HG03442 (cell line): ENCODE data around the gene SOD1.
A peak's percentile ranks its signal among the peaks of the same experiment; 100 is the strongest.
"Not testable (repeated sequence)": the region's sequence is repeated elsewhere in the genome, so short reads cannot be mapped to it uniquely, and the experiment has no call there.

Experiments
- ATAC-seq: cut with Tn5 transposase; IDR thresholded peaks from one replicate; pipeline ENCODE4 v1.9.1; 2021; ENCODE audit warnings: mild to moderate bottlenecking, moderate library complexity; ENCODE audit not compliant: unreplicated experiment

SOD1 gene

DNA sequence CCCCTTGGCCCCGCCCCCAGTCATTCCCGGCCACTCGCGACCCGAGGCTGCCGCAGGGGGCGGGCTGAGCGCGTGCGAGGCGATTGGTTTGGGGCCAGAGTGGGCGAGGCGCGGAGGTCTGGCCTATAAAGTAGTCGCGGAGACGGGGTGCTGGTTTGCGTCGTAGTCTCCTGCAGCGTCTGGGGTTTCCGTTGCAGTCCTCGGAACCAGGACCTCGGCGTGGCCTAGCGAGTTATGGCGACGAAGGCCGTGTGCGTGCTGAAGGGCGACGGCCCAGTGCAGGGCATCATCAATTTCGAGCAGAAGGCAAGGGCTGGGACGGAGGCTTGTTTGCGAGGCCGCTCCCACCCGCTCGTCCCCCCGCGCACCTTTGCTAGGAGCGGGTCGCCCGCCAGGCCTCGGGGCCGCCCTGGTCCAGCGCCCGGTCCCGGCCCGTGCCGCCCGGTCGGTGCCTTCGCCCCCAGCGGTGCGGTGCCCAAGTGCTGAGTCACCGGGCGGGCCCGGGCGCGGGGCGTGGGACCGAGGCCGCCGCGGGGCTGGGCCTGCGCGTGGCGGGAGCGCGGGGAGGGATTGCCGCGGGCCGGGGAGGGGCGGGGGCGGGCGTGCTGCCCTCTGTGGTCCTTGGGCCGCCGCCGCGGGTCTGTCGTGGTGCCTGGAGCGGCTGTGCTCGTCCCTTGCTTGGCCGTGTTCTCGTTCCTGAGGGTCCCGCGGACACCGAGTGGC is at the start of gene SOD1:
Gene SOD1 (plus strand): TSS at position 158 of the 723 bp plus-strand sequence. CDS start 77 bp downstream, at position 235.
- peak; percentile 94 for ATAC-seq

DNA sequence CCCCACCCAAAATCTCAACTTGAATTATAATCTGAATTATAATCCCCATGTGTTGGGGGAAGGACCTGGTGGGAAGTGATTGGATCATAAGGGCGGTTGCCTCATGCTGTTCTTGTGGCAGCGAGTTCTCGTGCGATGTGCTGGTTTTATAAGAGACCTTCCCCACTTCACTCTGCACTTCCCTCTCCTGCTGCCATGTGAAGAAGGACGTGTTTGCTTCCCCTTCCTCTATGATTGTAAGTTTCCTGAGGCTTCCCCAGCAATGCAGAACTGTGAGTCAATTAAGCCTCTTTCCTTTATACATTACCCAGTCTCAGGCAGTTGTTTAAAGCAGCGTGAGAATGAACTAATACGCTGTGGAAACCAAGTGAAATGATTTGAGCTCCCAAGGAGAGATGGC is 48.0 kb upstream of the SOD1 start:
- no peak for ATAC-seq

DNA sequence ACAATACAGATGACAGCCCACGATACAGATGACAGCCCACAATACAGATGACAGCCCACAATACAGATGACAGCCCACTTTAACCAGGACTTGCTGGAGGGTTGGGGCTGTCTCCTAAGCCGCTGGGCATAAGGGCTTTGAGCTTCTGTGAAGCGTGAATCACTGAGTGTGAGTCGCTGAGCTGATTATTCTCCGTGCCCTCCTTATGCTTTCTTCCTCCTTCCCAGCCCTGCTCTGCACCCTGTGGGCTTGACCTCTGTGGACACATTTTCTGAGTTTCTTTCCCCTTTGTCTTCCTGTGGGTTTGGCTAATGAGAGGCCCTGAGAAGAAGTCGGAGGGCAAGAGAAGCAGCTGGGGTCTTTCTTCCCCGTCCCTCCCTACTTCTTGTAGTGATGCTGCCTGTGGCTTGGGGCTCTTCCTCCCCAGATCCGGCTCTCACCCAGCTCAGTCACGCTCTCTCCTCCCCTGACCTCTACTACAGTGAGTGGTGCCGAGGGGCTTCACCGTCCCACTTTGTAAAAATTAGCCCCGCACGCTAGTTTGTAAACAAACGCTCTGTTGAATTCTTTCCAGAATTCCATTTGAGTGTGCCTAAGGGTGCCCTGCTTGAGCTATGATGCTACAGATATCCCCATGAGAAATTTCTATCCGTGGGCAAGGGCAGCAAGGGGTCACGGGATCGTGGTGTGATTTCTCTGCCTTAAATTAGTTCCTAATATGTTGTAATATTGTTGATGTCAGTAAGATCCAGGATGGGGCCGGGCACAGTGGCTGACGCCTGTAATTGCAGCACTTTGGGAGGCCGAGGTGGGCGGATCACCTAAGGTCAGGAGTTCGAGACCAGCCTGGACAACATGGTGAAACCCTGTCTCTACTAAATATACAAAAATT is 46.4 kb upstream of the SOD1 start:
- no peak for ATAC-seq

DNA sequence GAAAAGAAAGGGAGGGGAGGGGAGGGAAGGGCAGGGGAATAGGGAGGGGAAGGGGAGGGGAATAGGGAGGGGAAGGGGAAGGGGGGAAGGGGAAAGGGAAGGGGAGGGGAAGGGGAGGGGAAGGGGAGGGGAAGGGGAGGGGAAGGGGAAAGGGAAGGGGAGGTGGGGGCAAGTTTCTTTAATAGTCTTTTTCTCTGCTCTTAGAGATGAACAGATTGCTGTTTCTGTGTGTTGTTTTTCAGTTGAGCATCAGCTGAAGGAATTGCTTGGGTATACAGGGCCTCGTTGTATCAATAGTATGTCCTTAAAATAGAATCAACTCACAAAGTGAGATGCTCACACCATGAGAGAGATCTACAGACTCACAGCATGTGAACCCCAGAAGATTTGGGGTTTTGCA is 44.8 kb upstream of the SOD1 start:
- no peak for ATAC-seq

DNA sequence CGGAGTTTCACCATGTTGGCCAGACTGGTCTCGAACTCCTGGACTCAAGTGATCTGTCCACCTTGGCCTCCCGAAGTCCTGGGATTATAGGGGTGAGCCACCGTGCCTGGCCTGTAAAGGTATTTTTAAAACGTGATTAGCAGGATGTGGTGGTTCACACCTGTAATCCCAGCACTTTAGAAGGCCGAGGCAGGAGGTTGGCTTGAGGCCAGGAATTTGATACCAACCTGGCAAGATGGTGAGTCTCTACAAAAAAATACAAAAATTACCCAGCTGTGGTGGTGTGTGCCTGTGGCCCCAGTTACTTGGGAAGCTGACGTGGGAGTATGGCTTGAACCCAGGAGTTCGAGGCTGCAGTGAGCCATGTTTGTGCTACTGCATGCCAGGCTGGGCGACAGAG is 43.3 kb upstream of the SOD1 start:
- ATAC-seq, result no peak

DNA sequence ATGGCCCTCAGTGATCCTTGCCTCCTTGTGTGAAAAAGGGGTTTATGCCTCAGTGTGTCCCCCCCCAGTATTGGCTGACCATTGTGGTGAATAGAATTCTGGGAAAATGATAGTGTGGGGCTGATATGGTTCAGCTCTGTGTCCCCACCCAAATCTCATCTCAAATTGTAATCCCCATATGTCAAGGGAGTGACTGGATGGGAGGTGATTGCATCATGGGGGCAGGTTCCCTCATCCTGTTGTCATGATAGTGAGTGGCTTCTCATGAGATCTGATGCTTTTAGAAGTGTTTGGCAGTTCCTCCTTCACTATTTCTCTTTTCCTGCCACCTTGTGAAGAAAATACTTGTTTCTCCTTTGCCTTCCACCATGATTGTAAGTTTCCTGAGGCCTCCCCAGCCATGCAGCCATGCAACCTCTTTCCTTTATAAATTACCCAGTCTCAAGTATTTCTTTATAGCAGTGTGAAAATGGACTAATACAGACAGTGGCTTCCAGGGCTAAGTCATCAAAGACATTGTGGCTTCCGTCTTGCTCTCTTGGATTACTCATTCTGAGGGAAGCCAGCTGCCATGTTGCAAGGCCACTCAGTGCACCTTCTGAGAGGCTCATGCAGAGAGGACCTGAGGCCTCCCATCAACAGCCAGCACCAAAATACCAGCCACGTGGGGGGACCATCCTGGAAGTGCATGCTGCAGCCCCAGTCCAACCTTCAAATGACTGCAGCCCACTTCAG is 40.6 kb upstream of the SOD1 start:
- no peak for ATAC-seq

DNA sequence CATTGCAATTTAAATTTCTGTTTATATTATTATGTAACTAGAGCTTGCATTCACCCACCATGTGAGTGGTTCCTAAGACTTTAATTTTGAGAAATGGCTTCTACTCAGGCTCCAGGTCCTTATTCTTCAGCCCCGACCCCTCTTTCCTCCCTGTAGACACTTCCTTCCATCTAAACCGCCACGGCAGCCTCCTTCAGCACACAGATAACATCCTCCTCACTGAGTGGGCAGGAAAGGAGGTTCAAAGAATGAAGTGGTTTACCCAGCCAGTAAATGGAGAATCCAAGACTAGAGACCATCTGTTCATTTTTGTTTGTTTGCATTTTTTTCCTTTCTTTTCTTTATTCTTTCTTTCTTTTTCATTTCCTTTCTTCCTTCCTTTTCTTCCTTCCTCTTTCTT is 37.1 kb upstream of the SOD1 start:
- ATAC-seq, result no peak

DNA sequence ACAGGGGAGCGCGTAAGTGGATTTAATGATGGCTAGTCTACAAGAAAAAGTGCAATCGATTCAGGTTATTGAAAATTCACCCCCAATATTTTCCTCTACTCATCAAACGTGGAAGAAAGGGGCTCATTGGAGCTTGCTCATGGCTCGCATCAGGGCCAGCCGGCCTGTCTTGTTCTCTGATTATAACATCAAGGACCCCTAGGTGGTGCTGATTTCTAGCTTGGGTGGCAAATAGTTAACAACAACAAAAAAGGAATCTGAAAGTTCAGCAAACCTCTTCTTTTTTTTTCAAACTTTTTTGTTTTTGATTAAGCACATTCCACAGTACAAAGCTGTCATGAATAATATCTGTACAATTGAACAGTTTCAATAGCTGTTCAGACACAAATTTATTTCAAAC is 35.8 kb upstream of the SOD1 start:
- no peak for ATAC-seq

DNA sequence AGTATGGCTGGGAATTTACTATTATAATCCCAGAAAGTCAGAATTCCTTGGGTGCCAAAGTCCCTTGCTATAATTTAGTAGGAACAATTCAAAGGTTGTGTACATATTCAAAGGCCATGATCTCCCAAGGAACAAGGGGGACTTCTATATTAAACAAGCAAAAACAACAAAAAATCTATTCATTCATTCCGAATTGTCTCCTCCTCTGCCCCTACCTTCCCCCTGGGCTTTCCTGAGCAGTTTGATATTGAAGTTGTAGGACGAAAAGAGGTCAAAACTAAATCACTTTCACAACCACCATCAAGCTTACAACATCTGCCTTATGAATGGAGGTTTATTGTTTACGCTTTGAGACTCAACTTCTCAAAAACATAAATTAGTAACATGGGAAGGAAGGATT is 35.3 kb upstream of the SOD1 start:
- ATAC-seq, result no peak

DNA sequence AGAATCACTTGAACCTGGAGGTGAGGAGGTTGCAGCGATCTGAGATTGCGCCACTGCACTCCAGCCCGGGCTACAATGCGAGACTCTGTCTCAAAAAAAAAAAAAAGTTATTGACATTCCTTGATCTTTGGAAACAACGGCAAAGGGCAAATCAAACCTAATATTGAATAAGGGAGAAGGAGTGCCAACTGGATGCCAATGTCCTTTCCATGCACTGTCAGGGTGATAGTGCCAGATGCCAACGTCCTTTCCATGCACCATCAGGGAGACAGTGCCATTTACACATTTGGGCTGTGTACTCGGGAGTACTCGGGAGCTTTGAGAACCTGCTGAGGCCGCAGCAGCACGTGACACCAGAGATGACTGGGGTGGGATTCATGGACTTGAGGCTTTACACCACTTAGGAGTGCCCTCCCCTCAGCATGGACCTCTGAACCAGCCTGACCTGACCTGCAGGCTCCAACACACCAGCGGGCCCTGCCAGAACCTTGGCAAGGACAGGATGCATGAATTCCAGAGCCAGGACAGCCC is 34.5 kb upstream of the SOD1 start:
- no peak for ATAC-seq

DNA sequence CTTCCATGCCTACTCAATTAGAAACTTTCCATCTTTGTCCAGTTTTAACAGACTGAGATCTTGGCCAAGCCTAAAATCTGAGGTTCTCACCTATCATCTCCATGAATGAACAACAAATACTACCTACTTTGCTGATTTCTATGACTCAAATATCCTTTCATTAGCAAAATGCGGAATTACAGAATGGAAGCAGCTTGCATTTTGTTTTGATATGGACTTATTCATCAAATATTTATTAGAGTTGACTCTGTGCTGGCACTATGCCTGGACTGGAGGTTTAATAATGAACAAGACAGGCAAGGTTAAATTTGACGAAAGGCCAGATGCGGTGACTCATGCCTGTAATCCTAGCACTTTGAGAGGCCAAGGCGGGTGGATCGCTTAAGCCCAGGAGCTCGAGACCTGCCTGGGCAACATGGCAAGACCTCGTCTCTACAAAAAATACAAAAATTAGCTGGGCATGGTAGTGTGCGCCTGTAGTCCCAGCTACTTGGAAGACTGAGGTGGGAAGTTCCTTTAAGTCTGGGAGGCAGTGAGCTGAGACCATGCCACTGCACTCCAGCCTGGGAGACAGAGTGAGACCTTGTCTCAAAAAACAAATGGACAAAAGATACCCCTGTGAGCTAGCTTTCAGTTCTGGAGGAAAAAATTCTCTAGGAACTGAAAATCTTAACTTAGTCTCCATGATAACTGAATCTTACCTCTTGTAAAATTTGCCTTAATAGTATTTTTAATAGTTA is 29.4 kb upstream of the SOD1 start:
- ATAC-seq, result no peak

DNA sequence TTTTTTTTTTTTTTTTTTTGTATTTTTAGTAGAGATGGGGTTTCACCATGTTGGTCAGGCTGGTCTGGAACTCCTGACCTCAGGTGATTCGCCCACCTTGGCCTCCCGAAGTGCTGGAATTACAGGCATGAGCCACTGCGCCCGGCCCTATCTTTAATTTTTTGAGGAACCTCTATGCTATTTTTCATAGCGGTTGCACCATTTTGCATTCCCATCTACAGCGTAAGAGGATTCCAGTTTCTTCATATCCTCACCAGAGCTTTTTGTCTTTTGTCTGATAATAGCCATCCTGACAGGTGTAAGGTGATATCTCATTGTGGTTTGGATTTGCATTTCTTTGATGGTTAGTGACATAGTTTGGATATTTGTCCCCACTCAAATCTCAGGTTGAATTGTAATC is 27.6 kb upstream of the SOD1 start:
- not testable (repeated sequence) for ATAC-seq

DNA sequence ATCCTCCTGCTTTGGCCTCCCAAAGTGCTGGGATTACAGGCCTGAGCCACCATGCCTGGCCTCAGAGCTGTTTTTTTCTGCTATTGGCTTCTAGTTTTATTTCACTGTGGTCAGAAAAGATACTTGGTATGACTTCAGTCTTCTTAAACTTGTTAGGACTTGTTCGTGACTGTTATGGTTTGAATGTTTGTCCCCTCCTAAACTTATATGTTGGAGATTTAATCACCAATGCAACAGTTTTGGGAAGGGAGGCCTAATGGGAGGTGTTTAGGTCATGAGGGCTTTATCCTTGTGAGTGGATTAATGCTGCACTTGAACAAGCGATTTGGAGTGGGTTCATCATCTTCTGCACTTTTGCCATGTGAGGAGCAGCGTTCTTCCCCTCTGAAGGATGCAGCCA is 24.5 kb upstream of the SOD1 start:
- ATAC-seq, result no peak

DNA sequence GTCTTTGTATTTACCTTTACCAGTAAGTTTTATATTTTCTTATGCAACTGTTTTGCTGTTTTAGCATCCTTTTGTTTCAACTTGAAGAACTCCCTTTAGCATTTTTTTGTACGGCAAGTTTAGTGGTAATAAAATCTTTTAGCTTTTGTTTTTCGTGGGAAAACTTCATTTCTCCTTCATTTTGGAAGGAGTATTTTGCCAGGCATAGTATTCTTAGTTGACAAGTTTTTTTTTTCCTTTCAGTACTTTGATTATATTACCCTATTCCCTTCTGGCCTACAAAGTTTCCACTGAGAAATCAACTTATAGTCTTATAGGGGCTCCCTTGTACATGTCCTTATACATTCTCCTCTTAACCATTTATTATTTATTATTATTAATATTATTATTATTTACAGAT is 22.6 kb upstream of the SOD1 start:
- no peak for ATAC-seq

DNA sequence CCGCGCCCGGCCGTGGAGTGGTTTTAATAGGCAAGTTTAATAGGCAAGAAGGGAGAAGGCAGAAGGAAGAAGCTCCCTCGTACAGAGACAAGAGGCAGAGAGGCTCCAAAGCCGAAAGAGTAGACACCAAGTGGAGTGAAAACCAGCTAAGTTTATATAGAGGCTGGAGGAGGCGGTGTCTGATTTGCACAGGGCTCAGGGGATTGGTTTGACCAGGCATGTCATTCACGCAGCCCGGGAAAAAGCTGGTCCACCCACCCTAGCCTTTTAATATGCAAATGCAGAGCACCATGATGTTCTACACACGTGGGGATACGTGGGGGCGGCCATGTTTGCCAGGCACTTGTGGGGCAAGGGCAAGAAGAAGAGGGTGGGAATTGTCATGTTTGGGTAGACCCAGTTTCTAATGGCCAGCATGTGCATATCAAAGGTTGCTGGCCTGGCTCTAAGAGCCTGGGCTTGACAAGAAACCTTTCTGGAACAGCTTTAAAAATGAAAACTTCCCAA is 18.0 kb upstream of the SOD1 start:
- ATAC-seq, result no peak

DNA sequence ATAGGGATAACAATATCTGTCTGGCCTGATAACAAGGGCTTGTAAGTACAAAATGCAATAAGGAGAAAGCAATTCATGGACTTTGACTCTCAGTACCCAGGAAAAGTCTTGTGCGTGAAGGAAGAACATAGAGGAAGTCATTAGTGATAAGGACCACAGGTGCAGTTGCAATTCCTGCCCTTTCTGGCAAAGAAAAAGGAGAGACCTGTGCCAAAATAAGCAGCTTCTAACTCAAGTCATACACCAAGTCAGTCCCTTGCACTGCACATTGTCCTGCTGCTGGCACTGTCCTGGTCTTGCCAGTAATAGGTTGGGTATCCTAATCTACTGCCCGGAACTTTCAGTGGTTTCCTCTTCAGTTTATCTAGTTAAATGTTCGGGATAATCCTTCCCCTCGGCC is 14.8 kb upstream of the SOD1 start:
- no peak for ATAC-seq

DNA sequence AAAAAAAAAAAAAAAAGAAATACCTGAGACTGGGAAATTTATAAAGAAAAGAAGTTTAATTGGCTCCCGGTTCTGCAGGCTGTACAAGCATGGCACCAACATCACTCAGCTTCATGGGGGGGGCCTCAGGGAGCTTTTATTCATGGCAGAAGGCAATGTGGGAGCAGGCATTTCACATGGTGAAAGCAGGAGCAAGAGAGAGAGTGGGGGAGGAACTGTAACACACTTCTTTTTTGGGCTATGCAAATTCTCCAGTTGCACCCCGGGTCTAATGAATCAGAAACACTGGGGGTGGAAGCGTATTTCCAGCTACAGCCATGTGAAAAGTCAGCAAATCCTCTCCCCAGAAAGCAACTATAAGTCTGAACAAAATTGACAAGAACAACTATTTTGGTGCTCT is 11.8 kb upstream of the SOD1 start:
- no peak for ATAC-seq

DNA sequence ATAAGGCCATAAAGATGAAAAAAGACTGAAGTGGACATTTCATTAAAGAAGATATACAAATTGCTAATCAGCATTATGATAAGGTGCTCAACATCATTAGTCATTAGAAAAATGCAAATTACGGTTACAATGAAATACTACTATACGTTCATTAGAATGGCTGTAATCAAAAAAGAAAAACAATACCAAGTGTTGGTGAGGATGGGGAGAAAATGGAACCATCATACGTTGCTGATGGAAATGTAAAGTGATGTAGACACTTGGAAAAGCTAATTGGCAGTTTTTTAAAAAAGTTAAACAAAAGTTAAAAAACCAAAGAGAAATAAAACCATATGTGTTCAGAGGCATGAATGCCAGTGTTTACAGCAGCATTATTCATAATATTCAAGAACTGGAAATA is 8.6 kb upstream of the SOD1 start:
- no peak for ATAC-seq

DNA sequence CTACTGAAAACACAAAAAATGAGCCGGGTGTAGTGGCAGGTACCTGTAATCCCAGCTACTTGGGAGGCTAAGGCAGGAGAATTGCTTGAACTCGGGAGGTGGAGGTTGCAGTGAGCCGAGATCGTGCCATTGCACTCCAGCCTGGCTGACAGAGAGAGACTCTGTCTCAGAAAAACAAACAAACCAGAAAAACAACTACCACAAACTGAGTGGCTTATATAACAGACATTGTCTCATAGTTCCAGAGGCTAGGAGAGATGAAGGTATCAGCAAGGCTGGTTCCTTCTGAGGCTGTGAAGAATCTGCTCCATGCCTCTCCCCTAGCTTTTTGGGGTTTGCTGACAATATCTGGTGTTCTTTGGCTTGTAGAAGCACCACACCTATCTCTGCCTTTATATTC is 8.0 kb upstream of the SOD1 start:
- ATAC-seq, result not testable (repeated sequence)

DNA sequence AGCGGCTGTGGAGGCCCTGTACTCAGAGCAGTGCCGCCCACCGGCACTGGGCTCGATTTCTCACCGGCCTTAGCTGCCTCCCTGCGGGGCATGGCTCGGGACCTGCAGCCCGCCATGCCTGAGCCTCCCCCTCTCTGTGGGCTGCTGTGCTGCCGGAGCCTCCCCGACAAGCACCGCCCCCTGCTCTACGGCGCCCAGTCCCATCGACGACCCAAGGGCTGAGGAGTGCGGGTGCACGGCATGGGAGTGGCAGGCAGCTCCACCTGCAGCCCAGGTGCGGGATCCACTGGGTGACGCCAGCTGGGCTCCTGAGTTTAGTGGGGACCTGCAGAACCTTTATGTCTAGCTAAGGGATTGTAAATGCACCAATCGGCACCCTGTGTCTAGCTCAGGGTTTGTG is 5.2 kb upstream of the SOD1 start:
- no peak for ATAC-seq
